A673 (cell line): ENCODE measurements around the gene SRI. TPM values are rescaled to one million over a fixed set of nuclear protein-coding genes. Genes with fewer than 3 reads are reported as not detected.
"Not testable (repeated sequence)": the region's sequence is repeated elsewhere in the genome, so short reads cannot be mapped to it uniquely, and the experiment has no call there.

Experiments used
- BruUV-seq: library from RNA; stranded (reverse); fragments of 400-500 nt; replicated peaks from 2 replicates; lab custom pipeline; 2021; lab: Mats Ljungman, UMichigan
- CTCF ChIA-PET: fragments of 300-600 bp; sonication (Branson Sonifier 250); formaldehyde crosslinking; loops from one replicate; lab custom pipeline; 2022; ENCODE audit warnings: antibody characterized with exemption; lab: Charles Lee
- POLR2A ChIA-PET: fragments of 300-600 bp; sonication (Branson Sonifier 250); formaldehyde crosslinking; loops from one replicate; lab custom pipeline; 2022; ENCODE audit warnings: antibody characterized with exemption; ENCODE audit not compliant: low non-redundant PET; lab: Charles Lee
- DNase-seq: peaks from one replicate; pipeline ENCODE4 v3.0.0-alpha.2; 2015; ENCODE audit warnings: low spot score
- H3K27ac ChIP-seq: fragments of 200-600 bp; sonication (generic); 2 replicates; pipeline ENCODE4 v1.5.1; 2016; ENCODE audit warnings: mixed run types, low read depth, mild to moderate bottlenecking, mixed read lengths, antibody characterized with exemption, low read length; ENCODE audit not compliant: poor library complexity, severe bottlenecking
- H3K27me3 ChIP-seq: fragments of 200-600 bp; sonication (generic); replicated peaks from 2 replicates; pipeline ENCODE4 v1.6.1; 2017; ENCODE audit warnings: mixed run types, low read depth, mild to moderate bottlenecking, mixed read lengths, antibody characterized with exemption, low read length; ENCODE audit not compliant: insufficient read depth, poor library complexity
- H3K36me3 ChIP-seq: fragments of 200-600 bp; sonication (generic); 2 replicates; pipeline ENCODE4 v1.6.1; 2016; ENCODE audit warnings: mixed run types, mild to moderate bottlenecking, mixed read lengths, antibody characterized with exemption, low read length; ENCODE audit not compliant: insufficient read depth, poor library complexity, severe bottlenecking
- H3K4me1 ChIP-seq: fragments of 200-600 bp; sonication (generic); 2 replicates; pipeline ENCODE4 v1.6.1; 2017; ENCODE audit warnings: mixed run types, mild to moderate bottlenecking, mixed read lengths, antibody characterized with exemption, low read length; ENCODE audit not compliant: insufficient read depth, poor library complexity, severe bottlenecking
- H3K4me3 ChIP-seq: fragments of 200-600 bp; sonication (generic); 2 replicates; pipeline ENCODE4 v1.5.1; 2016; ENCODE audit warnings: low read depth, mixed run types, mild to moderate bottlenecking, mixed read lengths, low read length; ENCODE audit not compliant: poor library complexity, severe bottlenecking
- H3K9me3 ChIP-seq: fragments of 200-600 bp; sonication (generic); 2 replicates; pipeline ENCODE4 v1.6.1; 2016; ENCODE audit warnings: mixed run types, low read depth, mild to moderate bottlenecking, mixed read lengths, antibody characterized with exemption, low read length; ENCODE audit not compliant: poor library complexity, severe bottlenecking
- EZH2 ChIP-seq: fragments of 200-600 bp; sonication (generic); IDR thresholded peaks from 2 replicates; pipeline ENCODE4 v1.6.1; 2017; ENCODE audit warnings: borderline replicate concordance, low read depth, mild to moderate bottlenecking, mixed read lengths, antibody characterized with exemption, low read length; ENCODE audit not compliant: poor library complexity, severe bottlenecking
- intact Hi-C: fragments of 100-400 bp; cut with micrococcal nuclease; formaldehyde crosslinking; loops from one replicate; pipeline ENCODE4 v1.10.0; 2022; ENCODE audit not compliant: unreplicated experiment
- total RNA-seq: library from RNA; stranded (reverse); gene quantifications from 2 replicates; pipeline ENCODE4 v1.2.3, GENCODE V29; 2021
- TF ChIP-seq, protein P1 (sequence below): fragments of 300-800, 200-600 bp; sonication (generic); conservative IDR thresholded peaks from 2 replicates; pipeline ENCODE4 v1.5.1; 2017; ENCODE audit warnings: low read depth, mild to moderate bottlenecking, antibody characterized with exemption, low read length, moderate library complexity, mixed read lengths

SRI gene
- total RNA-seq, 1 experiment from 2014 or later, result 87.7 TPM

DNA sequence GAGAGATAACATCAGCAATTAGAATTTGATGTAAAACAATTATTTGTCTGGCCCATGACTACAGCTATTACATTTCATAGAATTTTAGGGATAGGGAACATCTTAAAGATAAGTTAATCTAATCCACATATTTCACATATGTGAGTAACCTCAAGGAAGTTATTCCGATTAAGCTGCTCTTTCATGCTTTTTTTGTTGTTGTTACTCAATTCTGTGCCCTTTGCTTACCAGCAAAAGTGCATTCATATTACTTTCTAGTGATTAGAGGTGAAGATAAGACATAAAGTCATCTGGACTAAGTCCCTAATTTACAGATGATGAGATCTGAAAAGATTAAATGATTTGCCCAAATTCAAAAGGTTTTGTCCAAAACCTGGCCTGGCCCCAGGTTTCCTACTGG lies 40.9 kb upstream of the SRI start:
- POLR2A ChIA-PET, result no interaction called here
- CTCF ChIA-PET, result no interaction called here

DNA sequence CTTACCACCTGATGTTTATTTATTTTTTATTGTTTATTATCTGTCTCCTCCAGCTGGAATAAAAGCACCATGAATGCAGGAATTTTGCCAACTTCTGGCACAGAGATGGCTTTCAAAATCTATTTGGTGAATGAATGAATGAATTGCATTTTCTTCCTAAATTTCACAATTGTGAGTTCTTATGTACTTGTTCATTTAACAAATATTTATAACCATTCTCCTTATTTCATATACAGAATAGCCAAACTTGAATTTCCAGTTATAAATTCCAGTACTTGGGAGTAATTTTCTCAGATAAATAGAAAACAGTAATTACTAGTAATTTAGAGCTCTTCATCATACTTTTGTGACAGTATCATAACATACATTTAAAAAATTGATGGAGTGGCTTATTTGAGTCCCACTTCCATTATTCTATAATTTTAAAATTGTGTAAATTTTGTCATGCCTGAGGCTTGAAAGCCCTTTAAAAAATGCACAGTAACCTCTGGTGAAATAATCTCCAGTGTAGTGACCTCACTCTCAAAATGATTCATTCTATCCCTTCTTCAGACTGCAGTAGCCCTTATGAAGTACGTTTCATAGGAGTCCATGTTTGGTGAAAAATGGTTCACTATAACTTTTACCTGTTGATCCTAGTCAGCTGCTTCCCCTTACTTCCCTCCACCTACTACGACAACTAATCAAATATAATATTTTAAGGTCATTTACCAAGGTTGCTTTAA lies 40.0 kb upstream of the SRI start:
- TF ChIP-seq EZH2, result no peak
- TF ChIP-seq, protein P1, sequence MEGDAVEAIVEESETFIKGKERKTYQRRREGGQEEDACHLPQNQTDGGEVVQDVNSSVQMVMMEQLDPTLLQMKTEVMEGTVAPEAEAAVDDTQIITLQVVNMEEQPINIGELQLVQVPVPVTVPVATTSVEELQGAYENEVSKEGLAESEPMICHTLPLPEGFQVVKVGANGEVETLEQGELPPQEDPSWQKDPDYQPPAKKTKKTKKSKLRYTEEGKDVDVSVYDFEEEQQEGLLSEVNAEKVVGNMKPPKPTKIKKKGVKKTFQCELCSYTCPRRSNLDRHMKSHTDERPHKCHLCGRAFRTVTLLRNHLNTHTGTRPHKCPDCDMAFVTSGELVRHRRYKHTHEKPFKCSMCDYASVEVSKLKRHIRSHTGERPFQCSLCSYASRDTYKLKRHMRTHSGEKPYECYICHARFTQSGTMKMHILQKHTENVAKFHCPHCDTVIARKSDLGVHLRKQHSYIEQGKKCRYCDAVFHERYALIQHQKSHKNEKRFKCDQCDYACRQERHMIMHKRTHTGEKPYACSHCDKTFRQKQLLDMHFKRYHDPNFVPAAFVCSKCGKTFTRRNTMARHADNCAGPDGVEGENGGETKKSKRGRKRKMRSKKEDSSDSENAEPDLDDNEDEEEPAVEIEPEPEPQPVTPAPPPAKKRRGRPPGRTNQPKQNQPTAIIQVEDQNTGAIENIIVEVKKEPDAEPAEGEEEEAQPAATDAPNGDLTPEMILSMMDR, result no peak
- H3K9me3 ChIP-seq, result no peaks in the 10 kb centered on the region
- DNase-seq, result no peak
- no peaks in the 10 kb centered on the region for H3K4me1 ChIP-seq
- H3K4me3 ChIP-seq, result no peak overlapping the region
- no peak overlapping the region for H3K27ac ChIP-seq
- no TSS peak for BruUV-seq
- no peaks in the 10 kb centered on the region for H3K27me3 ChIP-seq
- intact Hi-C loops, result no loop called here
- no peaks in the 10 kb centered on the region for H3K36me3 ChIP-seq
- ChIA-PET POLR2A (no interaction called here), CTCF (no interaction called here)

More for the DNA sequence above, 40.9 kb upstream of the SRI start:
- no peaks in the 10 kb centered on the region for H3K36me3 ChIP-seq
- no peaks in the 10 kb centered on the region for H3K4me1 ChIP-seq
- BruUV-seq, result no TSS peak
- no peaks in the 10 kb centered on the region for H3K9me3 ChIP-seq
- no peak overlapping the region for H3K27ac ChIP-seq
- TF ChIP-seq, protein P1, result no peak
- TF ChIP-seq EZH2, result no peak
- intact Hi-C loops, result no loop called here
- no peaks in the 10 kb centered on the region for H3K27me3 ChIP-seq
- no peak for DNase-seq
- no peak overlapping the region for H3K4me3 ChIP-seq

DNA sequence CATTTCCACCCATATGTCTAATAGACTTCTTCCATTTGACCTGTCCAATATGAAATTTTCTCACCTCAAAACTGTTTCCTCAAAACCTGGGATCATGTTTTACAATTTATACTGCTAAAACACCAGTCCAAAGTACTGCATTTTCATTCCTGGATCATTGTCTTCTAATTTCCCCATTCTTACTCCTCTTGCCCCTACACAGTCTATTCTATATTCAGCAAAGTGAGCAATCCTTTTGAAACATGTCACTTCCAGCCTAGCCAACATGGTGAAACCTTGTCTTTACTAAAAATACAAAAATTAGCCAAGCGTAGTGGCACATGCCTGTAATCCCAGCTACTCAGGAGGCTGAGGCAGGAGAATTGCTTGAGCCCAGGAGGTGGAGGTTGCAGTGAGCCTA lies 38.5 kb upstream of the SRI start:
- H3K4me1 ChIP-seq, H3K4me3 ChIP-seq, CTCF ChIA-PET, H3K36me3 ChIP-seq, H3K27me3 ChIP-seq, H3K9me3 ChIP-seq, POLR2A ChIA-PET, H3K27ac ChIP-seq, BruUV-seq, intact Hi-C loops, DNase-seq: not testable (repeated sequence)

DNA sequence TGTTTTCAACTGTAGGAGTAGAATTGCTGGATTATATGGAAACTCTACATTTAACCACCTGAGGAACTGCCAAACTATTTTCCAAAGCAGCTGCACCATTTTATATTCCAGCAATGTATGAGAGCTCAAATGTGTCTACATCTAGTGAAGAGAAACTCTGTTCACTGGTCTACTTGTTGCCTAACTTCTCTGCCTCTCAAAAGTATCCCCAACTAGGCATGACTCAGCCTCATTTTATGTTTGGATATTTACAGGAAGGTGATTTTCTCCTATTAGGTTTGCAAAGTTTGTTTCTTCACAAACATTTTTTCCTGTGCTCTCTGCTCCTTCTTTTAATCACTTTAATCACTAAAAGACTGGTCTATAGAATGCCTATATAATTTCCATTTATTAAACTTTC lies 37.1 kb upstream of the SRI start:
- Histone ChIP-seq H3K9me3 (peaks cover 3% of the 10 kb centered on the region), H3K4me3 (no peak overlapping the region), H3K27me3 (no peaks in the 10 kb centered on the region), H3K27ac (no peak overlapping the region), H3K4me1 (no peaks in the 10 kb centered on the region), H3K36me3 (no peaks in the 10 kb centered on the region)
- intact Hi-C loops, result no loop called here
- no peak for TF ChIP-seq EZH2
- TF ChIP-seq, protein P1, result no peak
- no TSS peak for BruUV-seq
- CTCF ChIA-PET, result no interaction called here
- DNase-seq, result no peak
- POLR2A ChIA-PET, result no interaction called here
